ENCODE measurements around the gene VEGFB.

The VEGFB gene

GRCh38 chr11:64229090-64229743, 5.2 kb upstream of the VEGFB start:
- Histone ChIP-seq H3K27me3 (ENCODE audit: control insufficient read depth, insufficient read depth, low read length) (no peaks in the 10 kb centered on the region), H3K4me3 (ENCODE audit: low read length) (peak overlapping the region; percentile 91), H3K9ac (ENCODE audit: low read length) (no peak overlapping the region), H3K36me3 (ENCODE audit: control insufficient read depth, insufficient read depth, low read length) (no peaks in the 10 kb centered on the region), H3K27ac (ENCODE audit: low read depth, low read length) (peak overlapping the region; percentile 93), H3K4me1 (ENCODE audit: control insufficient read depth, insufficient read depth, low read length) (peaks cover 21% of the 10 kb centered on the region)

- Histone ChIP-seq H3K9ac (ENCODE audit: low read length) (no peak overlapping the region), H3K4me1 (ENCODE audit: control insufficient read depth, insufficient read depth, low read length) (peaks cover 21% of the 10 kb centered on the region), H3K36me3 (ENCODE audit: control insufficient read depth, insufficient read depth, low read length) (no peaks in the 10 kb centered on the region), H3K4me3 (ENCODE audit: low read length) (peak overlapping the region; percentile 91), H3K27me3 (ENCODE audit: control insufficient read depth, insufficient read depth, low read length) (no peaks in the 10 kb centered on the region), H3K27ac (ENCODE audit: low read depth, low read length) (peak overlapping the region; percentile 93)
Measured at GRCh38 chr11:64229744-64230170, 4.6 kb upstream of the VEGFB start.

GRCh38 chr11:64230171-64230984, 4.0 kb upstream of the VEGFB start, which contains the start of gene DNAJC4:
TSS of gene DNAJC4 (plus strand) at chr11:64230548. CDS start at chr11:64230855, 307 bp downstream.
- no peaks in the 10 kb centered on the region for H3K36me3 ChIP-seq (ENCODE audit: control insufficient read depth, insufficient read depth, low read length)
- H3K27me3 ChIP-seq (ENCODE audit: control insufficient read depth, insufficient read depth, low read length), result no peaks in the 10 kb centered on the region
- peak within 1 kb of the TSS; percentile 74 for H3K9ac ChIP-seq (ENCODE audit: low read length)
- peak within 1 kb of the TSS; percentile 93 for H3K27ac ChIP-seq (ENCODE audit: low read depth, low read length)
- H3K4me3 ChIP-seq (ENCODE audit: low read length), result peak within 1 kb of the TSS; percentile 91
- H3K4me1 ChIP-seq (ENCODE audit: control insufficient read depth, insufficient read depth, low read length), result peaks cover 25% of the 10 kb centered on the region

GRCh38 chr11:64230985-64231365, 3.4 kb upstream of the VEGFB start:
- peak overlapping the region; percentile 93 for H3K27ac ChIP-seq (ENCODE audit: low read depth, low read length)
- H3K4me1 ChIP-seq (ENCODE audit: control insufficient read depth, insufficient read depth, low read length), result peaks cover 27% of the 10 kb centered on the region
- H3K36me3 ChIP-seq (ENCODE audit: control insufficient read depth, insufficient read depth, low read length), result no peaks in the 10 kb centered on the region
- H3K4me3 ChIP-seq (ENCODE audit: low read length), result peak overlapping the region; percentile 91
- peak overlapping the region; percentile 74 for H3K9ac ChIP-seq (ENCODE audit: low read length)
- H3K27me3 ChIP-seq (ENCODE audit: control insufficient read depth, insufficient read depth, low read length), result no peaks in the 10 kb centered on the region

- Histone ChIP-seq H3K4me1 (ENCODE audit: control insufficient read depth, insufficient read depth, low read length) (peaks cover 25% of the 10 kb centered on the region), H3K9ac (ENCODE audit: low read length) (no peak overlapping the region), H3K36me3 (ENCODE audit: control insufficient read depth, insufficient read depth, low read length) (no peaks in the 10 kb centered on the region), H3K27ac (ENCODE audit: low read depth, low read length) (no peak overlapping the region), H3K27me3 (ENCODE audit: control insufficient read depth, insufficient read depth, low read length) (no peaks in the 10 kb centered on the region), H3K4me3 (ENCODE audit: low read length) (no peak overlapping the region)
Measured at GRCh38 chr11:64231546-64231945, 2.8 kb upstream of the VEGFB start.

GRCh38 chr11:64232182-64232966, 2.0 kb upstream of the VEGFB start:
- no peak overlapping the region for H3K4me3 ChIP-seq (ENCODE audit: low read length)
- H3K4me1 ChIP-seq (ENCODE audit: control insufficient read depth, insufficient read depth, low read length), result peaks cover 18% of the 10 kb centered on the region
- no peak overlapping the region for H3K27ac ChIP-seq (ENCODE audit: low read depth, low read length)
- no peak overlapping the region for H3K9ac ChIP-seq (ENCODE audit: low read length)
- no peaks in the 10 kb centered on the region for H3K36me3 ChIP-seq (ENCODE audit: control insufficient read depth, insufficient read depth, low read length)
- no peaks in the 10 kb centered on the region for H3K27me3 ChIP-seq (ENCODE audit: control insufficient read depth, insufficient read depth, low read length)

GRCh38 chr11:64232967-64233315, 1.4 kb upstream of the VEGFB start:
- H3K36me3 ChIP-seq (ENCODE audit: control insufficient read depth, insufficient read depth, low read length), result peaks cover 2% of the 10 kb centered on the region
- H3K4me1 ChIP-seq (ENCODE audit: control insufficient read depth, insufficient read depth, low read length), result peaks cover 18% of the 10 kb centered on the region
- H3K27ac ChIP-seq (ENCODE audit: low read depth, low read length), result no peak overlapping the region
- no peak overlapping the region for H3K4me3 ChIP-seq (ENCODE audit: low read length)
- no peak overlapping the region for H3K9ac ChIP-seq (ENCODE audit: low read length)
- H3K27me3 ChIP-seq (ENCODE audit: control insufficient read depth, insufficient read depth, low read length), result no peaks in the 10 kb centered on the region

- peak overlapping the region; percentile 32 for H3K9ac ChIP-seq (ENCODE audit: low read length)
- H3K4me1 ChIP-seq (ENCODE audit: control insufficient read depth, insufficient read depth, low read length), result peaks cover 14% of the 10 kb centered on the region
- peaks cover 3% of the 10 kb centered on the region for H3K36me3 ChIP-seq (ENCODE audit: control insufficient read depth, insufficient read depth, low read length)
- peak overlapping the region; percentile 77 for H3K4me3 ChIP-seq (ENCODE audit: low read length)
- H3K27me3 ChIP-seq (ENCODE audit: control insufficient read depth, insufficient read depth, low read length), result no peaks in the 10 kb centered on the region
- H3K27ac ChIP-seq (ENCODE audit: low read depth, low read length), result peak overlapping the region; percentile 73
Measured at GRCh38 chr11:64234647-64235379, 429 bp downstream of the VEGFB start.

GRCh38 chr11:64235437-64236161, 1.2 kb downstream of the VEGFB start:
- Histone ChIP-seq H3K4me3 (ENCODE audit: low read length) (peak overlapping the region; percentile 77), H3K36me3 (ENCODE audit: control insufficient read depth, insufficient read depth, low read length) (peaks cover 3% of the 10 kb centered on the region), H3K27me3 (ENCODE audit: control insufficient read depth, insufficient read depth, low read length) (no peaks in the 10 kb centered on the region), H3K9ac (ENCODE audit: low read length) (peak overlapping the region; percentile 32), H3K4me1 (ENCODE audit: control insufficient read depth, insufficient read depth, low read length) (peaks cover 18% of the 10 kb centered on the region), H3K27ac (ENCODE audit: low read depth, low read length) (peak overlapping the region; percentile 73)

- Histone ChIP-seq H3K36me3 (ENCODE audit: control insufficient read depth, insufficient read depth, low read length) (peaks cover 3% of the 10 kb centered on the region), H3K4me3 (ENCODE audit: low read length) (no peak overlapping the region), H3K27ac (ENCODE audit: low read depth, low read length) (no peak overlapping the region), H3K4me1 (ENCODE audit: control insufficient read depth, insufficient read depth, low read length) (peaks cover 19% of the 10 kb centered on the region), H3K9ac (ENCODE audit: low read length) (no peak overlapping the region), H3K27me3 (ENCODE audit: control insufficient read depth, insufficient read depth, low read length) (no peaks in the 10 kb centered on the region)
Measured at GRCh38 chr11:64237484-64237951, 3.1 kb downstream of the VEGFB start.

- Histone ChIP-seq H3K4me1 (ENCODE audit: control insufficient read depth, insufficient read depth, low read length) (peaks cover 19% of the 10 kb centered on the region), H3K27ac (ENCODE audit: low read depth, low read length) (no peak overlapping the region), H3K4me3 (ENCODE audit: low read length) (no peak overlapping the region), H3K27me3 (ENCODE audit: control insufficient read depth, insufficient read depth, low read length) (no peaks in the 10 kb centered on the region), H3K36me3 (ENCODE audit: control insufficient read depth, insufficient read depth, low read length) (peaks cover 3% of the 10 kb centered on the region), H3K9ac (ENCODE audit: low read length) (no peak overlapping the region)
Measured at GRCh38 chr11:64238076-64238475, 3.7 kb downstream of the VEGFB start.
